ENCODE measurements around the gene GNB5. TPM values are rescaled to one million over a fixed set of nuclear protein-coding genes. Genes with fewer than 3 reads are reported as not detected.

GNB5 gene
- total RNA-seq, 3 donors from 2014 or later, result 5.5 to 23.0 (median 6.3) TPM

- H3K36me3 ChIP-seq (ENCODE audit: low read depth), result no peaks in the 10 kb centered on the region
- no peak overlapping the region for H3K4me3 ChIP-seq
- intact Hi-C loops (cut with DNase I, micrococcal nuclease), result no loop called here
- TF ChIP-seq CTCF (IDR thresholded peaks at IDR 0.05), result no peak
- ATAC-seq, result no peak
- no peaks in the 10 kb centered on the region for H3K4me1 ChIP-seq (ENCODE audit: low read depth)
- DNase-seq, result no peak
- no peaks in the 10 kb centered on the region for H3K9me3 ChIP-seq
These were observed 69.3 kb downstream of the GNB5 start for GRCh38 chr15:52121896-52122295.

- Histone ChIP-seq H3K36me3 (ENCODE audit: low read depth) (no peaks in the 10 kb centered on the region), H3K4me1 (ENCODE audit: low read depth) (peaks cover 1% of the 10 kb centered on the region), H3K9me3 (no peaks in the 10 kb centered on the region), H3K4me3 (no peak overlapping the region)
- DNase-seq (no peak), ATAC-seq (no peak)
- no peak for TF ChIP-seq CTCF (IDR thresholded peaks at IDR 0.05)
- intact Hi-C loops (cut with DNase I, micrococcal nuclease), result no loop called here
These were observed 70.2 kb downstream of the GNB5 start for GRCh38 chr15:52121006-52121405.

- no peaks in the 10 kb centered on the region for H3K9me3 ChIP-seq
- intact Hi-C loops (cut with DNase I, micrococcal nuclease), result no loop called here
- TF ChIP-seq CTCF (IDR thresholded peaks at IDR 0.05), result no peak
- no peak for ATAC-seq
- no peak overlapping the region for H3K4me3 ChIP-seq
- no peaks in the 10 kb centered on the region for H3K36me3 ChIP-seq (ENCODE audit: low read depth)
- H3K4me1 ChIP-seq (ENCODE audit: low read depth), result peaks cover 6% of the 10 kb centered on the region
- DNase-seq, result no peak
These were observed 70.7 kb downstream of the GNB5 start for GRCh38 chr15:52120488-52120887.

- no peak for TF ChIP-seq CTCF (IDR thresholded peaks at IDR 0.05)
- intact Hi-C loops (cut with DNase I, micrococcal nuclease), result no loop called here
- no peak for ATAC-seq
- Histone ChIP-seq H3K36me3 (ENCODE audit: low read depth) (no peaks in the 10 kb centered on the region), H3K4me1 (ENCODE audit: low read depth) (peaks cover 6% of the 10 kb centered on the region), H3K4me3 (no peak overlapping the region), H3K9me3 (no peaks in the 10 kb centered on the region)
- DNase-seq, result no peak
These were observed 72.0 kb downstream of the GNB5 start for GRCh38 chr15:52118969-52119749.

GRCh38 chr15:52117549-52117948 lies 73.6 kb downstream of the GNB5 start:
- no peaks in the 10 kb centered on the region for H3K36me3 ChIP-seq (ENCODE audit: low read depth)
- no peak overlapping the region for H3K4me3 ChIP-seq
- TF ChIP-seq CTCF (IDR thresholded peaks at IDR 0.05), result no peak
- H3K9me3 ChIP-seq, result no peaks in the 10 kb centered on the region
- peaks cover 6% of the 10 kb centered on the region for H3K4me1 ChIP-seq (ENCODE audit: low read depth)
- ATAC-seq (no peak), DNase-seq (no peak)
- intact Hi-C loops (cut with DNase I, micrococcal nuclease), result no loop called here

Data from mucosa of descending colon (tissue), 3 donors.